Activated CD4-positive, alpha-beta T cell treated with anti-CD3 and anti-CD28 coated beads for 4 hours (primary cell): ENCODE results near the gene GIPC1.
"Not testable (repeated sequence)": the region's sequence is repeated elsewhere in the genome, so short reads cannot be mapped to it uniquely, and the experiment has no call there.

Experiments used
- DNase-seq, 2 donors: peaks; one replicate each; pipeline ENCODE4 v3.0.0-alpha.2; 2020

Gene GIPC1

DNA sequence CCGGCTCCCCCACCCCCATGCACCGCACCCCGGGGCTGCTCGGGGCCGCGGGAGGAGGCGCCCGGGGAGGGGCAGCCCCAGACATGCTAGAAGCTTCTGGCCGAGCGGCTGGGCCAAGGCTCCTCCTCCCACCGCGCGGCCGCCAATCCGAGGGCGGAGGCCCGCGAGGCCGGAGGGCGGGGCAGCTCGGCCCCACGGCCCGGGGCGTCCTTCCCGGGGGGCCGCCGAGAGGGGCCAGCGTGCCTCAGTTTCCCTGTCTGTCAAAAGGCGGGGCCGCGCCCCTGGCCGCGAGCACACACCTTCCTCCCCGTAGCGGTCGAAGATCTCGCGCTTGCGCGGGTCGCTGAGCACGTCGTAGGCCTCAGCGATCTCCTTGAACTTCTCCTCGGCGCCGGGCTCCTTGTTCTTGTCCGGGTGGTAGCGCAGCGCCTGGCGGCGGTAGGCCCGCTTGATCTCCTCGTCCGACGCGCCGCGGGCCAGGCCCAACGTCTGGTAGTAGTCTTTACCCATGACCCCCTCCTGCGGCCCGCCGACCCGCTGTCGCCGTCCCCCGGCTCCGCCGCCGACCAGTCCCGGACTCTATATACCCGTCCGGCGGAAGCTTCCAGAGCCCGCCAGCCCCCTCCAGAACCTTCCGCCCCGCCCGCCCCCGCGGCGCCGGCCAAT is 22.0 kb upstream of the GIPC1 start, which contains the start of gene DNAJB1:
DNAJB1 (minus strand) TSS at position 558 of the 666 bp plus-strand sequence; CDS start at position 510, 48 bp downstream.
- peak; percentile 37 to 60 for DNase-seq

- DNase-seq = no peak
Observed at GRCh38 chr19:14517446-14517839, 21.5 kb upstream of the GIPC1 start.

DNA sequence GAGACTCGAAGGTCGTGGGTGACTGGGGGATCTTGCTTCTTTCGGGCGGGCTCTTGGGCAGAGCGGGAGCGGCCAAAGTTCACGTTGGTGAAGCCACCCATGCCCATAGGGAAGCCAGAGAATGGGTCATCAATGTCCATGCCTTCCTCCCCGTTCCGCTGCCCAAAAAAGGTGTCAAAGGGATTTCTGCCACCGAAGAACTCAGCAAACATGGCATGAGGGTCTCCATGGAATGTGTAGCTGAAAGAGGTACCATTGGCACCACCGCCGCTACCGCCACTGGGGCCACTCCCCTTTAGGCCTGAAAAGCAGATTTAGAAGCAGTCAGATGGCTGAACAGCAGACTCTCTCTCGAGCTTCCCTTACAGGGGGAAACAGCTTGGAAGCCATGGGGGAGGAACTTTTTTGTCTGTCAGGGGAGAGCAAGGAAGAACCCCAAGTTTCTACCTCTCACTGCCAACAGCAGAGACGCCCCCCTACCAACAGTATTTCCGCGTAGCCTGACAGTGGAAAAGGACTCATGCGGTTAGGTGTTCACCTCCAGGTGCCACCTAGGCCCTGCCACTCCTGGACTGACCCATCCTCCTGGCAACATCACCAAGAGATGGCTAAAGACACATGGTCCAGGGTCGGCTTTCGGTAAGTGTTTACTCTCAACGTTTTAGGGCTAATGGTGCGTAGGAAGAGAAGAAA is 21.0 kb upstream of the GIPC1 start:
- DNase-seq = no peak

GRCh38 chr19:14516048-14516534 is 20.2 kb upstream of the GIPC1 start:
- DNase-seq = no peak

- no peak for DNase-seq
Observed at GRCh38 chr19:14515501-14516047, 19.6 kb upstream of the GIPC1 start.

- DNase-seq = no peak
Observed at GRCh38 chr19:14514215-14514863, 18.4 kb upstream of the GIPC1 start.

DNA sequence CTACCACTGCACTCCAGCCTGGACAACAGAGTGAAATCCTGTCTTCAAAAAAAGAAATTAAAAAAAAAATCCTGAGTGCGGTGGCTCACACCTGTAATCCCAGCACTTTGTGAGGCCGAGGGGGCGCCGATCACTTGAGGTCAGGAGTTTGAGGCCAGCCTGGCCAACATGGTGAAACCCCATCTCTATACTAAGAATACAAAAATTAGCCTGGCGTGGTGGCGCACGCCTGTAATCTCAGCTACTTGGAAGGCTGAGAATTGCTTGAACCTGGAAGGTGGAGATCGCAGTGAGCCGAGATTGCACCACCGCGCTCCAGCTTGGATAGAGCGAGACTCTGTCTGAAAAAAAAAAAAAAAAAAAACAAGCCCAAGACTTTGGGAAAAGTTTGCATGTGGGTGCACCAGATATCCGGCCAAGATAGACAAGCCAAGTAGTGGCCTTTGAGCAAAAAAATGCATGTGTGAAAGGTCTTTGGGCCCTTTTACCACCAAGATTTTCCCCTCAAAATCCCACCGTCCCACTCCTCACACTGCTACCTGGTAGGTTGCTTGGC is 16.6 kb upstream of the GIPC1 start:
- DNase-seq = no peak

GRCh38 chr19:14511229-14511593 is 15.3 kb upstream of the GIPC1 start:
- no peak for DNase-seq

- no peak for DNase-seq
Observed at GRCh38 chr19:14510311-14511228, 14.6 kb upstream of the GIPC1 start.

DNA sequence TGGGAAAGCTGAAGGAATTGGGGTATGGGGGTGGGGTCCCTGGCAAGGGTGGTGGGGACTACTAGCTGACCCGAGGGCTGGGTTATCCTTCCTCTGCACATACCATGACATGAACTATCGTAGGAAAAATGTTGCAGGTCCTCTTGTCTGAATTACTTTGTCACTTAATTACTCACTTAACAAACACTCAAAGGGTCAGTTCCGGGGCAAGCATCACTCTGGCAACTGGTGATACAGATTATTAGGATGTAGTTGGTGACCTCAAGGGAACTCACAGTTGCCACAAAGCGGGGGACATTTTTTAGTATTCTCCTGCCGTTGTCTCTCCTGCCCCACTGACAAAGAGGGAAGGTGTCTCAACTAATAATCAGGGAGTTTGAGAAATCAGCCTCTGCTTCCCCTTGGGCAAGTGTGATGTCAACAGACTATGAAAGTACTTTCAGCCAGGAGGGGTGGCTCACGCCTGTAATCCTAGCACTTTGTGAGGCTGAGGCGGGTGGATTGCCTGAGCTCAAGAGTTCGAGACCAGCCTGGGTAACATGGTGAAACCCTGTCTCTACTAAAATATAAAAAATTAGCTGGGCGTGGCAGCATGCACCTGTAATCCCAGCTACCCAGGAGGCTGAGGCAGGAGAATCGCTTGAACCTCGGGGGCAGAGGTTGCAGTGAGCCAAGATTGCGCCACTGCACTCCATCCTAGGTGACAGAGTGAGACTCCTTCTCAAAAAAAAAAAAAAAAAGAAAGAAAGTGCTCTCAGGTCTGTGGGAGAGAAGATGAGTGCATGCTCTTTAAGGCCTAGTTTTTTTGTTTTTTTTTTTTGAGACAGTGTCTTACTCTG is 12.0 kb upstream of the GIPC1 start:
- DNase-seq = no peak

- peak; percentile 59 to 73 for DNase-seq
Observed at GRCh38 chr19:14505488-14506239, 9.7 kb upstream of the GIPC1 start.

GRCh38 chr19:14504575-14504974 is 8.6 kb upstream of the GIPC1 start:
- not testable (repeated sequence) for DNase-seq

GRCh38 chr19:14503285-14503684 is 7.4 kb upstream of the GIPC1 start:
- DNase-seq = no peak

DNA sequence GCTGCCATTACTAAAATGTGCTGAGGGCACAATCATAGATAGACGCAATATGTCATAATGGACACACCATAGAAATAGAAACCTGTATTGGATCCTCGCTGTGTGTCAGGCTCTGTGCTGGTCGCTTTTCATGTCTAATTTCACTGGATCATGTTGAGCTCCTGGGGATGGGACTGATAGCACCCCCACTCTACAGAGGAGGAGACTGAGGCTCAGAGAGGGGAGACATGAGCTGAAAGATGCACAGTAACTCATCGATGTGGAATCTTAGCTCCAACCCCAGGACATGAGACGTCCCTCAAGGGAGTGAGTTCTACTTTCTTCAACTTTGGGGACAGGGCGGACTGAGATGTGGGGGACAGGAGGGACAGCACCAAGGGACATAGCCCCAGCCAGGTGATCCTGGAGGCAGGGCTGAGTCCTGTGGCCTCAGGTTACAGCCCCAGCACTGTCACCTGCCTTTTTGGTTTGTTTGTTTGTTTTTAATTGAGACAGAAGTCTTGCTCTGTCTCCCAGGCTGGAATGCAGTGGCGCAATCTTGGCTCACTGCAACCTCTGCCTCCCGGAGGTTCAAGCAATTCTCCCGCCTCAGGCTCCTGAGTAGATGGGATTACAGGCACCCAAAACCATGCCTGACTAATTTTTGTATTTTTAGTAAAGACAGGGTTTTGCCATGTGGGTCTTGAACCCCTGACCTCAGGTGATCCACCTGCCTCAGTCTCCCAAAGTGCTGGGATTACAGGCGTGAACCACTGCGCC is 6.6 kb upstream of the GIPC1 start:
- DNase-seq = no peak

- no peak for DNase-seq
Observed at GRCh38 chr19:14497228-14497921, 1.4 kb upstream of the GIPC1 start.

DNA sequence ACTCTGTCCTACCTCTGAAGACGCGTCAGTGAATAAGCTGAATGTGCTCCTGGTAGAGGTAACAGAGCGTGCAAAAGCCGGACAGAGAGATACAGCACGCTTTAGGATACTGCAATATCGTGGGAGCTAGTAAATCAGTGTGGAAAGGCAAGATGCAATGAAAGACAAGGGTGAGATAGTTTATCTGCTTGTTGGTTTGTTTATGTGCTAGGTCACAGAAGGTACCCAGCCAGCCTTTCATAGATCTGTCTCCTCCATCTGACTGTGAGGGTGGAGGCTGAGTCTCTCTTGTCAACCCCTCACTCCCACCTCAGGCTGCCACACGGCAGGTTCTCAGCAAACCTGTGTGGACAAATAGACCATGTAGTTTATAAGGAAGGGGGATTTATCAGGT is 904 bp upstream of the GIPC1 start:
- no peak for DNase-seq

- DNase-seq = no peak
Observed at GRCh38 chr19:14495672-14496028, 277 bp downstream of the GIPC1 start.

- no peak for DNase-seq
Observed at GRCh38 chr19:14494910-14495671, 836 bp downstream of the GIPC1 start.
